HG02840 (cell line): ENCODE results near the gene MAML3.

Experiments used
- ATAC-seq: cut with Tn5 transposase; IDR thresholded peaks from one replicate; pipeline ENCODE4 v1.9.1; 2021; ENCODE audit warnings: mild to moderate bottlenecking, moderate library complexity, moderate number of reproducible peaks; ENCODE audit not compliant: unreplicated experiment, low FRiP score

MAML3 gene

GRCh38 chr4:140106289-140106844 is 47.6 kb downstream of the MAML3 start:
- ATAC-seq: no peak

DNA sequence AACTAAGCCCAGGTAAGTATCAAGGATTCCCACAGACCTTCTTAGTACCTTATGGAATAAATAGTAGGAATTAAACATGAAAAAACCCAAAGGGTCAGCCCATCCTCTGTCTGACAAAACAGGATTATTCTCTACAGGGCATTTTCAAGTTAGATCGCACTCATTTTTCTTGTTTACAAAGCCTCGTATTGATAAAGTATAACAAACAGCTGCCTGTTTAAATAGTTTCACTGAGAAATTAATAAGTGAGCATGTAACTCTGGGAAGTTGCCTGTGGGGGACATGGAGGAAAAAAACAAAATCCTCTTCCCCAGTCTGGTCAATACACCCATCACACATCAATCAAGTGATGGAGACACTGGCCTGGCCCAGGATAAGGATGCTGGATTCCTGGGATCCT is 48.5 kb downstream of the MAML3 start:
- ATAC-seq: no peak

- ATAC-seq: peak; percentile 87
These were observed 50.3 kb downstream of the MAML3 start for GRCh38 chr4:140103676-140104075.

DNA sequence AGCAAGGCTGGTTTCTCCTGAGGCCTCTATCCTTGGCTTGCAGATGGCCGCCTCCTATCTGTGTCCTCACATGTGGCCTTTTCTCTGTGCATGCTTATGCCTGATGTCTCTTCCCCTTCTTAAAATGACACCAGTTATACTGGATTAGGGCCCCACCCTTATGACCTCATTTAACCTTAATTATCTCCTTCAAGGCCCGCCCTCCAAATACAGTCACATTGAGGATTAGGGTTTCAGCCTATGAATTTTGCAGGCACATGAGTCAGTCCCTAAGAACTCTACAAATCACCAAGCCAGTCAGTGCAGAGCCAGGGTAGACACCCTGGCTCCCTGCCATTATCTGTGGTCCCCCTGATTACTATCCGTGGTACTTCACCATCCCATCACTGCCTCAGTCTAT is 51.6 kb downstream of the MAML3 start:
- no peak for ATAC-seq

- ATAC-seq: no peak
These were observed 53.2 kb downstream of the MAML3 start for GRCh38 chr4:140100771-140101170.

- ATAC-seq: no peak
These were observed 54.0 kb downstream of the MAML3 start for GRCh38 chr4:140099983-140100382.

- ATAC-seq: no peak
These were observed 55.4 kb downstream of the MAML3 start for GRCh38 chr4:140098455-140099160.

DNA sequence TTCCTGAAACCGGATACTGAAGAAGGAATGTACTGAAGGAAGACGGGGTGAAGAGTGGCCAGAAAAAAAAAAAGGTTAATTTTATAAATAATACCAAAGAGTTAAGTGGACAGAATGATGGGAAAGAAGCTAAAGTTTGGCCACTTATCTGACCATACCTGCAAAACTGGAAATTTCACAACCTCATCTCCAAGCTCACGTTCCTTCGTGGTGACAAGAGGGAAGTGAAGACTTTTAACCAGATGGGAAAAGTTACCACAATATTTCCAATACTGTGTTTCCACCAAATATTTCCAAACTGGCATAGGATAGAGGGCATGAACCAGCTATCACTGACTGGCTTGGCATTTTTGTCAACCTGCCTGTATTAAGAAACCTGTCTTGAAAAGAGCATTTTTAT is 56.4 kb downstream of the MAML3 start:
- ATAC-seq: no peak

- ATAC-seq: no peak
These were observed 57.1 kb downstream of the MAML3 start for GRCh38 chr4:140096921-140097320.

GRCh38 chr4:140096483-140096861 is 57.5 kb downstream of the MAML3 start:
- ATAC-seq: no peak

- ATAC-seq: no peak
These were observed 58.1 kb downstream of the MAML3 start for GRCh38 chr4:140095694-140096482.

GRCh38 chr4:140094438-140095420 is 59.3 kb downstream of the MAML3 start:
- no peak for ATAC-seq

GRCh38 chr4:140092094-140092851 is 61.7 kb downstream of the MAML3 start:
- no peak for ATAC-seq

- ATAC-seq: no peak
These were observed 62.7 kb downstream of the MAML3 start for GRCh38 chr4:140091305-140091704.

DNA sequence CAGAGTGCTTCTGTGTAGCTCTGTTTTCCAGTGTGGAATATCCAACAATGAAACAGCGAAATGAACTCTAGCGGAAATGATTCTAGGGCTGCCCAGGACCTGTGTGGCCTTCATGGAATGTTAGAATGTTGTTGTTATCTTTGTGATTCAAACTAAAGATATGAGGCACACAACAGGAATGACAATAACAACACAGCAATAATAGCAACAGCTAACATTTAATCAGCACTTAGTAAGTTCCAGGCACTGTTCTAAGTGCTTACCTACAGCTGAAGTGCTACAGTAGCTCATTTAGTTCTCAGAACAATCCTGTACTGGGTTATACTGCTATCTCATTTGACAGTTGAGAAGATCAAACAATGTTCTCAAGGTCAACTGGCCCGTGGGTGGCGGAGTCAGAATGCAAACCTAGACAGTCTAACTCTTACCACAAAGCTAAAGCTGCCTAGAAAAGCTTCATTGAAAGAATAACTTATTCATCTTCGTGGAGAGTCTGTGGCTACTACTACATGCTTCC is 63.7 kb downstream of the MAML3 start:
- no peak for ATAC-seq

GRCh38 chr4:140089216-140089615 is 64.8 kb downstream of the MAML3 start:
- ATAC-seq: no peak

DNA sequence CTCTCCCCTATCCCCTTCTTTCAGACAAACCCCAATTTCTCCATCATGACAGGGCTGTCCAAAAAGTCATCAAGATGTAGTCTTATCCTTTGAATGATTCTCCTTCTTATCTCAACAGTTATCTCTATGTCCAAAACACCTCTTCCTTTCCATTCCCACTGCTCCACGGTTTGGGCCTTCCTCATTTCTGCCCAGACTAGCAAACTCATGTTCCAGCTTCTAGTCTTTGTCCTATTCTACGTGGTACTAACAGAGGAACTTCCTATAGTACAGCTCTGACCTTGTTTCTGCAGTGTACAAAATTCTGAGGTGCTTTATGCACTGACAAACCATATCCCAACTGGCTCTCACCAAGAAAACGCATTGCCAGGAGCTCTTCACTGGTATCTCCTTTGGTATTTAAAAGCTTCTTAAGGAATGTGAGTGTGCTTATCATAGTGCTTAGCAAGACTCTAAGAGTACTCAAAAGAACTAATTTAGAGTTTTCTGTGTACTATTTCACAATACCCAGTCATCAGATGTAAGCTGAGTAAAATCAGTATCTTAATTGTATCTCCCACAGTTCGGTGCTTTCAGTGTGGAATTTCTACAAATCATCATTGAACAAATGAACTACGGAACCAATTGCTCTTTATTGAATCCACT is 65.5 kb downstream of the MAML3 start:
- no peak for ATAC-seq

DNA sequence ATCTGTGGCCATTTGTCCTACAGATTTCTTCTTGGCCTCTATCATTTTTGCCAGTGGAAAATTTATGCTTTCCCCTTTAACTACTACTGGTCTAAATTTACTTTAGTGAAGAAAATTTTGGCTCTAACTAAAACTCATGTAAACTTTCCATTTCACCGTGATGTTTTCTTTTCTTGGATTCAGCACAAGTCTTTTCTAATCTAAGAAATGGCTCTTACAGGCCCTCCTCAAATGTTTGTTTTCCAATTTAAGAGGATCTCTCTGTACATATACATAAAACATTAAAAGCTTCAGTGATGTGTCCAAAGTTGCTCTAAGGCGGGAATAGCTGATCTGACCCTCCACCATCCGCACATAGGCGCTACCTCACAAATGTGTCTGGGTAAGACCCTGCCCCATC is 68.1 kb downstream of the MAML3 start:
- no peak for ATAC-seq

DNA sequence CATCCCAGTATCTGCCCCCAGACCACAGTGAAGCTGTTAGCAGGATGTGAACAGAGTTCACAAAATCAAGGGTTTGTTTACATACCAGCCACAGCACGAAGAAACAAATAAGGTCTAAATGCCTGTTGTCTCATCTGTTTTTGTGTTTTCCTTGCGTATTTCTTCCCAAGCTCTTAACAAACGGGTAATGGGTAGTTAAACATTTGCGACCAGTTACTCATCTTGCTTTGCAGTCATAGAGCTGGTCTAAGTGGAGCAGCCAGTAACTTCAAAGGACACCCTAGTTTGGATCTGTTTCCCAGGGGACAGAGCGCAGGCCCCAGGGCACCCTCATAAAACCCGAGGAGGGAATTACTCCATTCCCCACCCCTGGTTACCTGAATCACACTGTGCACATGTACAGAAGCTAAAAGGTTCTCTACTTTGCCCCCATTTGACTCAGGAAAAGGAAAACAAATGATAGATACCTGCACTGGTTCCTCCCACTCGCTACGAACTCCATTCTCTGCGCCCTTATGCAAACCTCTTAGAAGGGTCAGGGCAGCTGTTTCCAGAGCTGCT is 68.8 kb downstream of the MAML3 start:
- no peak for ATAC-seq
